GM11168 (cell line): Measurements from ENCODE around the gene LRBA.
"Not testable (repeated sequence)": the region's sequence is repeated elsewhere in the genome, so short reads cannot be mapped to it uniquely, and the experiment has no call there.

ENCODE experiments used
- in situ Hi-C: fragments of 300-500 bp; cut with MboI; formaldehyde crosslinking; loops from one replicate; pipeline ENCODE4 v1.12.0; 2022; ENCODE audit warnings: low sequenced_read_pairs; ENCODE audit not compliant: unreplicated experiment

Gene LRBA

GRCh38 chr4:150948074-150948473 is 67.0 kb downstream of the LRBA start:
- in situ Hi-C loops: no loop called here

- in situ Hi-C loops: no loop called here
These were observed 70.4 kb downstream of the LRBA start for GRCh38 chr4:150944660-150945059.

GRCh38 chr4:150943818-150944217 is 71.3 kb downstream of the LRBA start:
- in situ Hi-C loops: no loop called here

GRCh38 chr4:150943126-150943525 is 72.0 kb downstream of the LRBA start:
- in situ Hi-C loops: no loop called here

- in situ Hi-C loops: no loop called here
These were observed 72.5 kb downstream of the LRBA start for GRCh38 chr4:150942539-150942938.

GRCh38 chr4:150940123-150940522 is 75.0 kb downstream of the LRBA start:
- in situ Hi-C loops: no loop called here

GRCh38 chr4:150939530-150939929 is 75.6 kb downstream of the LRBA start:
- in situ Hi-C loops: loop anchor here (5.0 kb wide), 1 partner anchor 37 kb away; no protein-coding TSS in a partner anchor

- in situ Hi-C loops: loop anchor here (5.0 kb wide), 1 partner anchor 37 kb away; no protein-coding TSS in a partner anchor
These were observed 76.1 kb downstream of the LRBA start for GRCh38 chr4:150938873-150939499.

- in situ Hi-C loops: loop anchor here (5.0 kb wide), 1 partner anchor 36 kb away; no protein-coding TSS in a partner anchor
These were observed 76.7 kb downstream of the LRBA start for GRCh38 chr4:150938417-150938816.

- in situ Hi-C loops: no loop called here
These were observed 81.1 kb downstream of the LRBA start for GRCh38 chr4:150934022-150934421.

GRCh38 chr4:150931796-150932195 is 83.3 kb downstream of the LRBA start:
- in situ Hi-C loops: no loop called here

GRCh38 chr4:150931005-150931404 is 84.1 kb downstream of the LRBA start:
- in situ Hi-C loops: no loop called here

GRCh38 chr4:150923945-150924344 is 91.1 kb downstream of the LRBA start:
- in situ Hi-C loops: no loop called here

GRCh38 chr4:150921486-150921885 is 93.6 kb downstream of the LRBA start:
- in situ Hi-C loops: not testable (repeated sequence)

- in situ Hi-C loops: not testable (repeated sequence)
These were observed 96.5 kb downstream of the LRBA start for GRCh38 chr4:150918562-150918961.

- in situ Hi-C loops: no loop called here
These were observed 103.8 kb downstream of the LRBA start for GRCh38 chr4:150911326-150911725.

GRCh38 chr4:150909116-150909515 is 106.0 kb downstream of the LRBA start:
- in situ Hi-C loops: no loop called here

GRCh38 chr4:150906987-150907633 is 108.0 kb downstream of the LRBA start:
- in situ Hi-C loops: no loop called here

GRCh38 chr4:150904671-150905070 is 110.4 kb downstream of the LRBA start:
- in situ Hi-C loops: loop anchor here (5.0 kb wide), 1 partner anchor 33 kb away; no protein-coding TSS in a partner anchor

- in situ Hi-C loops: loop anchor here (5.0 kb wide), 1 partner anchor 34 kb away; no protein-coding TSS in a partner anchor
These were observed 111.5 kb downstream of the LRBA start for GRCh38 chr4:150903603-150904002.

- in situ Hi-C loops: no loop called here
These were observed 118.6 kb downstream of the LRBA start for GRCh38 chr4:150896497-150896896.

GRCh38 chr4:150890246-150890645 is 124.8 kb downstream of the LRBA start:
- in situ Hi-C loops: no loop called here
